GM18520 (cell line): ENCODE measurements around the gene HOXC10.

Source experiments
- ATAC-seq: cut with Tn5 transposase; IDR thresholded peaks from one replicate; pipeline ENCODE4 v1.9.1; 2021; ENCODE audit not compliant: unreplicated experiment

Gene HOXC10

DNA sequence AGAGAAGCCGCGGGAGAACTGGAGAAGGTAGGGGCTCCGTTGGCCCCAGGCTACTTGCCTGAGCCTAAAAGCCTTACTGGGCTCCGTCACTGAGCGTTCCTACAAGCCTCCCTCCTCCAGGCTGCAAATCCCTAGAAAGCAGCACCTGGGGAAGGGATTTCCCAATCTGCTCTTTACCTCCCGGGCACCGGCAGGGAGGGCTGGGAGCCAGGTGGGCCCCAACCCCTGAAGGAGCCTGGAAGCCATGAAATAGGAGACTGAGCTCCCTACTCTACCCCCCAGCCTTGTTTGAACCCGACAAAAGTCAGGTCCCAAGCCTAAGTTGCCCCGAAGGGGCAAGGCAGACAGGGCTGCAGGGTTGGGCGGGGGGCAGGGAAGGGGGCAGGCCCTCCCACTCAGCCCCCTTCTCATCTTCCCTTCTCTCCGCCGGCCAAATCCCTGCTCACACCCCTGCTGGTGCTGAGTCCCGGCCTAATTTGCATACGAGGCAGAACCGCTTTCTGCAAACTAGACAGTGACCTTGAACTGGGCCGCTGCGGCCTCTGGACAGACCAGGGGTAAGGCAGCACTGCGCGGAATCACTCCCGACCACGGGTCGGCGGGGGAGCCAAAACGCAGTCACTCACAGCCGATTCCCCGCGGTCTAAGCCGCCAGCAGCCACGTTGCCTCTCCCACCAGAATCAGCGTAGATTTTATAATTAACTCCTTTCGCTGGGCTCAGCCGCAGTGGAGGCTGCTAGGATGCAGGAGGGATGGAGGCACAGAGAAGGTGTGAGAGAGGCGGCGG lies 34.0 kb upstream of the HOXC10 start:
- no peak for ATAC-seq

DNA sequence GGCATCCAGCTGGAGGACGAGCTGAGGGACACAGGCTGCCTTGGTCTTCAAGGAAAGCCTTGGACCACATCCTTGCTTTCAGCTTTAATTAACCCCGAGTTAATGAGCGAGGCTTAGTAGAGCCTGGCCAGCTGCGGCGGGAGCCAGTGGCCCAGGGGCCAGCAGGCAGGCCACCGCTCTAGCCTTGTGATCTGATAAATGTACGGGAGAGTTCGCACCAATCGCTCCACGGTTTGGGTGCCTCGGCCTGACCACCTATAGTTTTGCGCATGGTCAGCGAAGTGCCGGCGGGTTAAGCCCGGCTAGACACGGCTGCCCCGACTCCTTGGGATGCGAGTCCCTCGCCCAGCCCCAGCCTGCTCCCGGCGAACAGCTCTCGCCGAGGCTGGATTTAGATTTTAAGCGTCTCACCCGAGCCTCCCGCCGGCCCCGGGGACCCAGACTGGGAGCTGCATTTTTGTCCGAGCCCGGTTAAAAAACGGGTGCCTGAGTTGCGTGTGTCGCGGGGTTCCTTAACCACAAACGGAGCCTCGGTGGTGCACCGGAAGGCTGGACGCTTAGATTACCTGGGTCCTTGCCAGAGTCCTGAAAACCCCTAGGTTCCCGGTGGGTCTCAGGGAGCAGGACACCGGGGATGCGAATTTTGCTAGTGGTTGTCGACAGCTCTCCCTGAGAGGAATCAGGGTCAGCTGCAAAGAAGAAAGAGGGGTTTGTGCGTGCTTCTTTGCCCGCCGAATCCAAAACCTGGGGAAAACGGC lies 33.2 kb upstream of the HOXC10 start:
- ATAC-seq = no peak

DNA sequence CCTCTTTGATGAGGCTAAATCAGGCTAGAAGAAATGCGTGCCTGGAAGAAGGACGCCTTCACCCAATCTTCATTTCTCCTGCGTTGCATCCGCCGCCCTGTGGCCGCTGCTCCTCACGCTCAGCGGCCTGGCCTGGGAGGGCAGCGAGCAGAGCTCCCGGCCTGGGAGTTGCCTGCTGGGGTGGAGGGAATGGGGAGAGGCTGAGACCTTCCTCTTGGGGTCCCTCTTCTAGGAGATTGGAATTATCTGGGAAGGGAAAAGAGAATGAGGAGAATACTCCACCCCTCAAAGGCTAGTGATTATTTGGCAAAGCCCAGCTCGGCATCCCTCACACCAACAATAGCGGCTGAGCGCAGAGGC lies 32.6 kb upstream of the HOXC10 start:
- no peak for ATAC-seq

- no peak for ATAC-seq
Observed at GRCh38 chr12:53952871-53953734, 31.8 kb upstream of the HOXC10 start.

- ATAC-seq = no peak
Observed at GRCh38 chr12:53953831-53954693, 30.9 kb upstream of the HOXC10 start.

DNA sequence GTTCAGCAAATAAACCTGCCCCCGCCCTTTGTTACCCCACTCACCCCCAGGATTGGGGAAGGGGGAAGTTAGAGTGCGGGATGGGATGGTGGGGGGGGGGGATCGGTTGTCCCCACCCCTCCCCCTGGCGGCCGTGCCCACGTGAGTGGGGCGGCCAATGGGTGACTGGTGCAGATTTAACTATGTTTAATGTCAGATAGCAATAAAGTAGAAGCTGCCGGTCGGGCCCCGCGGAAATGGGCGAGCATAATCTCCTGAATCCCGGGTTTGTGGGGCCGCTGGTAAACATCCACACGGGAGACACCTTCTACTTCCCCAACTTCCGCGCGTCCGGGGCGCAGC lies 30.3 kb upstream of the HOXC10 start, which contains the start of gene HOXC12:
HOXC12 (plus strand) TSS at position 210 of the 342 bp plus-strand sequence; CDS start at position 237, 27 bp downstream.
- no peak for ATAC-seq

GRCh38 chr12:53955036-53955775 lies 29.7 kb upstream of the HOXC10 start:
- no peak for ATAC-seq

DNA sequence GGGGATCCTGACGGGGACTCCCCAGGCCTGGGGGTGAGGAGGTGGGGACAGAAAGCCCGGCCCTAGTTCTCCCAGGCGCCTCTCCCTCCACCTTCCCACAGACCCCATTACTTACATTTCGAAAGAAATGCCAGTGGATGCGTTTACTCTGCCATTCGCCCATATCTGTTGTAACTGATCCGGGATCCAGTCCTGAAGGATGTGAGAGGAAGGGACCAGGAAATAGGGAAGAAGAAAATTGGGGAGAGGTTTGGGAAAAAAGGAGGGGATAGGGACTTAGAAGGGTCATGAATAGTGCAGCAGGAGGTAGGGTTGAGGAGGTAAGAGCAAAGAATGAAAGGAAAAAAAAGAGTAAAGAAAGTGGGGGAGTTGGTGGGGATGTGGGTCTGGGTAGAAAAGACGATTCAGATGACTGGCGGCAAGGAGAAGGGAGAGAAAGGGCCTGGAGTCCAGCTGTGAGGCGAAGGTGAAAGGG lies 29.1 kb upstream of the HOXC10 start:
- no peak for ATAC-seq

- ATAC-seq = no peak
Observed at GRCh38 chr12:53956251-53956887, 28.6 kb upstream of the HOXC10 start.

- no peak for ATAC-seq
Observed at GRCh38 chr12:53956914-53957536, 27.9 kb upstream of the HOXC10 start.

DNA sequence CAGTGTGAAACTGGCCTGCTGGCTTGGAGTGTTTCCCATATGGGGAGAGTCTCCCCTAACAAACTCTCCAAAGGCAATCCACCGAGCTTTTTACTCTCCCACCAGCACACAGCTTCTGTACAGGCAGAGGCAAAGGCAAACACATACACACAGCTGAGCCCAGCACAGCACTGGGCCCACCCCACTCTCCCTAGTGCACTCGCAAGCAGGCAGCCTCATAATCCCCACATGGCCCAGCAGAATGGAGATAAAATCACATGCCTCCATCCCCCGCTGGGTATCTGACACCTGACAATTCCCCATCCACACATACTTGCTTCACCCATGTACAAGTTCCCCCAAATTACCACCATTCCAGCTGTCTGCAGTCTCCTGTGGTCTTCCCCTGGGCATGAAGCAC lies 26.8 kb upstream of the HOXC10 start:
- no peak for ATAC-seq

DNA sequence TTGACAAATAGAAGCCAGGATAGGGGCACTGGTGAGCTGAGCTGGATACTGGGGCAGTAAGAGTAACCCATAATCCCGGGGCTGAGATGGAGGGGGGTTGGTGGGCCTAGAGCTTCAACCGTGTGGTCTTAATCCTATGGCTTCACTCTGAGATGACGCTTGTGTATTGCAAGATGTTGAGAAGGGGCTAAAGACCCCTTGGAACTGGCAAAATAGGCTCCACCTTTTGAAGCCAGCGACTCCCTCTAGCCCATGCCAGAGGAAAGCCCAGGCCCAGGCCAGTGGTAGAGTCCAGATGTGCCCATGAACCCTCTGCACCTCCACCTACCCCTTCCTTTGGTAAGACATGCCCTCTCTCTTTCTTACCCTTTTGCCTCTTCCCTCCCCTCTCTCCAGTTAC lies 25.6 kb upstream of the HOXC10 start:
- ATAC-seq = no peak

DNA sequence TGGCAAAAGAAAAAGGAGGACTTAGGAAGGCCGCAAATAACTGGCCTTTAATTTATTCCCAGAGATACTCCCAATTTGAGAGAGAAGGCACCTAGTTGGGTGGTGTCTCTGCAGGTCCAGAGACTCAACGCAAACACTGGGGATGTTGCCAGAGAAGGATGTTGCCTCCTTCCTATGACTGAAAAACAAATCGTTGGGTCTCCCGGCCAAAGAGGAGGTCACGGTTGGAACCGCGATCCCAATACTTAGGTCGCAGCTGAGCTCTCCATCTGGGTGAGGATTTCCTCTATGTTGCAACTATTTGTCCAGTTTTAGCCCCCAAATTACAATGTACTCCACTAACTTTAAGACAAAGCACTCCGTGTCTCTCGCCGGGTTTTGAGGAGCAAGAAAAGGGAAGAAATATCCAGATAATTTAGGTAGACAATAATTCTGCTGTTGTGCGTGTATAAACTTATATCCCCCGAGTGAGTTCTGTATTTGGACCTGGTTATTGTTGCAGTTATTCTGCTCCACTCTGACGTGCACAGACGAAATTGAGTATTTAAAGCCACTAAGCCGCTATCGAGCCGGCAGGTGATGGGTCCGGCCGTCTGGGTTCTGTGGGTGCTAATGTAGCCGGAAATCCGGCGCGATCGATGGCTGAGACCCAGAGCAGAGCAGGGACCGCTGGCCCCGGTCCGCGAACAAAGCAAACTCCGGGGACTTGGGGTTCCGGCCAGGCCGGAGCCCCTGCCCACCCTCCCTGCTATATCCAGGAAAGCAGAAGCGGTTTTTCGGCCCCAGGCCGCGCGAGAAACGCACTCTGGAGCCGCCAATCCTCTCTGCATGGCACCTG lies 24.5 kb upstream of the HOXC10 start:
- ATAC-seq = no peak

DNA sequence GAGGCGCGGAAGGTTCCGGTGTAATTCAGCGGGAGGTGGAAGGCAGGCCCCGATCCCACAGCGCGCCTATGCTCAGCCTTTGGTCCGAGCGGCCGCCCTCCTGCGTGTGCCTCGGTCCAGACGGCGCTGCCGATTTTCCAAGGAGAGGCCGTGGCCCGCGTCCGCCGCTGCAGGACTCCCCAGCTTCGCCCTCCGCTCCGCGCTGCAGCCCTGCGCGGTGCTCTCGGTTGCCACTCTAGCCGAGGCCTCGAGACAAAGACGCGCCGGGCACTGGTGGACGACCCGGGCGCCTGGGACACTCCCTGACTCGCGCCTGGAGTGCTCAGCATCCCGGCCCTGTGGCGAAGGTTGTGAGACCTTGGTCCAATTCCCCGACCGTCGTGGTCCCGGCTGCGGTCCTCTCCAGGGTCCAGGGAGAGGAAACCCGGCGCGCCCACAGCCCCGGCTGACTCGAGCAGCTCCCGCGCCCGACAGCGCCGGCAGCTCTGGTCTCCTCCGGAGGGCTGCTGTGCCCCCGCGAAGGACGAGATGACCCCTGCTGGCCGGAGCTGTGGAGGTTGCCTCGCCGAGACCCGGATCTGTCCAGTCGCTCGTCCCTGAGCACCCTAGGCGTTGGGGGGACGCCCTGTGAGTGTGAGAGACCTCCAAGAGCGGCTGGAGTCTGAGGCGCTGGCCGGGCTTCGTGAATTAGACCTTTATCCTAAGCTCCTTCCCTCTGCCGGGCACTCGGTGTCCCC lies 23.8 kb upstream of the HOXC10 start:
- no peak for ATAC-seq

GRCh38 chr12:53963005-53963404 lies 21.9 kb upstream of the HOXC10 start:
- ATAC-seq = no peak

DNA sequence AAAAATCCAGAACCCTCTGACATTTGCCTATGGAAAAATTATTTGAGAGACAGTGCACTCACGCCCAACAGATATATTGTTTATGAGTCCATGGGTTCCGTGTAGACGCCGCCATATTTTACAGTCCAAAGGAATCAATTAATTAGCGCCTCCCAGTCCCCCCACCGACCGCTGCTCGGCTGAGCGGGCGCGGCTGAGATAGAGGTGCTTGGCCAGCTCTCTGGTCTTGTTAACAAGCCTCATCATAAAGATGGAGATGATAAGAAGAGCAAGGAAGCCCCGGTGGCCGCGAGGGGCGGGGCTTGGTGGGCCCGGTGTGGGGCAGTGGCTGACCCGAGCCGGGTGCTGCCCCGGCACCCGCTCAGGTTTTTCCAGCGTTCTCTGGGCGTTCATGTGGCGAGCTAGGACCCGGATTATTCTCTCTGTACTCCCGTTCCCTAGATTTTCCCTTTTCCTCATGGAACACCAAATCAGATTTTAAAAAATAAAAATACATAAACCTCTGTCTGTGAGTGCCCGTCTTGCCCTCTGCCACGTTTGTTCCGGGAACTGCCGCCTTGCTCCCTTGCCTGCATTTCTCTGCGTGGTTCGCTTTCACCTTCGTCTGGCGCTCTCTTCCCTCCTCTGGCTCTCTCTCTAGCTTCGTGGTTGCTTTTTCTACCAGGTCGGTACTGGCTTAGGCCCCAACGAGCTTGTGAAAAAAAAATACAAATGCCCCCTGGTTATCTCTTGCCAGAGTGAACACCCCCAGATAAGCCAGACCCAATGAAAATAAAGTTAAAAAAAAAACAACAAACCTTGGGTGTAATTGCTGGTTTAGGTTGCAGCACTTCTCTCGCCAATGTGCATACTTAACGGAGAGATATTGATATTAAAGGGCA lies 21.3 kb upstream of the HOXC10 start:
- no peak for ATAC-seq
